ENCODE results near the gene EYA4. TPM values are rescaled to one million over a fixed set of nuclear protein-coding genes. Genes with fewer than 3 reads are reported as not detected.

The EYA4 gene
- total RNA-seq, 4 donors from 2014 or later: 0.09 to 1.1 (median 0.61) TPM

DNA sequence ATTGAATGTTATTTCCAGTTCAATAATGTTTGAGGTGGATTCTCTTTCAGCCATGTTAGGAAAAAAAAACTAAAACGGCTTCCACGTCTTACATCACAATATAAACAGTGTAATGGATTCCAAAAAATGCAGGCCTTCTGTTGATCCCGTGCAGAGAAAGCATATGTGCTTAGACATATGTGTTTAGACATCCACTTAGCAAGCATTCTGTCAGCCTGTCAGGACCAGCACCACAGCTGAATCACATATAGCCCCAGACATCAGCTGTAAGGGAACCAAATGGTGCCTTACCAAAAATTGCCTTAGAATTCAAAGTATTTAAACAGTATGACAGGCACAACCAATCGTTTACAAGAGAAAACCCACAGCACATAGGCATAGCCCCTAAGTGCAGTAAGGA lies 304.9 kb downstream of the EYA4 start:
- H3K4me3 ChIP-seq: no peak overlapping the region
- TF ChIP-seq POLR2A (IDR thresholded peaks at IDR 0.05): no peak
- TF ChIP-seq, protein P1, sequence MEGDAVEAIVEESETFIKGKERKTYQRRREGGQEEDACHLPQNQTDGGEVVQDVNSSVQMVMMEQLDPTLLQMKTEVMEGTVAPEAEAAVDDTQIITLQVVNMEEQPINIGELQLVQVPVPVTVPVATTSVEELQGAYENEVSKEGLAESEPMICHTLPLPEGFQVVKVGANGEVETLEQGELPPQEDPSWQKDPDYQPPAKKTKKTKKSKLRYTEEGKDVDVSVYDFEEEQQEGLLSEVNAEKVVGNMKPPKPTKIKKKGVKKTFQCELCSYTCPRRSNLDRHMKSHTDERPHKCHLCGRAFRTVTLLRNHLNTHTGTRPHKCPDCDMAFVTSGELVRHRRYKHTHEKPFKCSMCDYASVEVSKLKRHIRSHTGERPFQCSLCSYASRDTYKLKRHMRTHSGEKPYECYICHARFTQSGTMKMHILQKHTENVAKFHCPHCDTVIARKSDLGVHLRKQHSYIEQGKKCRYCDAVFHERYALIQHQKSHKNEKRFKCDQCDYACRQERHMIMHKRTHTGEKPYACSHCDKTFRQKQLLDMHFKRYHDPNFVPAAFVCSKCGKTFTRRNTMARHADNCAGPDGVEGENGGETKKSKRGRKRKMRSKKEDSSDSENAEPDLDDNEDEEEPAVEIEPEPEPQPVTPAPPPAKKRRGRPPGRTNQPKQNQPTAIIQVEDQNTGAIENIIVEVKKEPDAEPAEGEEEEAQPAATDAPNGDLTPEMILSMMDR (IDR thresholded peaks at IDR 0.05): no peak
- no peaks in the 10 kb centered on the region for H3K9me3 ChIP-seq
- 38 to 52% methylated on average over 4 of the region's 4 CpGs for WGBS, 2 donors
- intact Hi-C loops (cut with DNase I): no loop called here
- H3K27ac ChIP-seq: no peak overlapping the region
- no peak for DNase-seq
- H3K4me1 ChIP-seq: no peaks in the 10 kb centered on the region
- H3K27me3 ChIP-seq: no peaks in the 10 kb centered on the region
- no peaks in the 10 kb centered on the region for H3K36me3 ChIP-seq

DNA sequence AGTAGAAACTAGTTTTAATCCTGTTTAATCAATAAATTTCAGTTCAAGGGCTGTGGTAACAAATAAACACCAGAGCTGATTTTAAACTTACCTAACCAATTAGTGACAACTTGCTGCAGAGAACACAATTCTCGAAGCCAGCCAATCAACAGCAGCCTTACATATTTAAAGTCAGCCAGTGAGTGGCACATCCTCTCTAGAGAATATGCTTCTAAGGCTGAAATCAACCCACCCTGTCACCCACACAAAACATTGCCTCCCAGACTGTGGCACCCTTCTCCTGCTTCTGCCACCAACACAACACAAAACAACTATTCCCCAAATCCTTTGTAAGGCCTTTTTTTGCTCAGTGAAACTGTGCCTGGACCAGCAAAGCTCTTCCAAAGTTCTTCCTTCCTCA lies 306.0 kb downstream of the EYA4 start:
- 80 to 86% methylated on average over 1 of the region's 1 CpG for WGBS, 2 donors
- intact Hi-C loops (cut with DNase I): no loop called here

DNA sequence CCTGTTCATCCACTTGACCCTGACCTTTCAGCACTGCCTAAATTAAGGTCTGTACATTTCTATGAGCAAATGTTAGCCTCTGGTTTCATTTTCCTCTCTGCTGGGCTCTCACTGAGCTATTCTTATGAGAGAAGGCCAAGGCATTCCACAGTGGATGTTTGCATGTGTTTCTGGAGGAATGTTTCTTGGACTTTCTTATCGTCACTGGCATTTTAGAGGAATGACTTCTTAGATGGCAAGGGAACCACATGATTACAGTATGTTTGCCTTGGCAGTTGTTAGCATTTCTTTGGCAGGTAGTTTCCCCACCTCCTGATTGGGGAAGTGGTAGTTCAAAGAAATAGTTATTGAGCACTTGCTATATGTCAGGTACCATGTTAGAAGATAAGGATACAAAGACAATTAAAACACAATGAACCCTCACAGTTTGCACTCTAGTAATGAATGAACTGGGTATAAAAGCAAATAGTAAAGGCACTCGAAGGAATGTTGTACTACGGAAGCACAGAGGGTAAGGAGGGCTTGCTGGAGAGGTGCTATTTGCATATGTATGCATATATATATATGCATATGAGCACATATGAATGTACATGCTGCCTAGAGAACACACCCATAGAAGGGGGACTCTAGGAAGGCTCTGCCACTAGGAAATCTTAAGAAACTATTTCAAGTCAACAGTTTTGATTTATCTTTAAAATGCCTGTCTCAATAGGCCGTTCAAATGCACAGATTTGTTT lies 307.4 kb downstream of the EYA4 start:
- TF ChIP-seq POLR2A (IDR thresholded peaks at IDR 0.05): no peak
- TF ChIP-seq, protein P1 (IDR thresholded peaks at IDR 0.05): no peak
- Histone ChIP-seq H3K9me3 (no peaks in the 10 kb centered on the region), H3K27me3 (no peaks in the 10 kb centered on the region), H3K36me3 (no peaks in the 10 kb centered on the region), H3K4me1 (peaks cover 0 to 5% (median 0%) of the 10 kb centered on the region in 3 donors), H3K27ac (no peak overlapping the region), H3K4me3 (no peak overlapping the region)
- DNase-seq: no peak
- intact Hi-C loops (cut with DNase I): no loop called here
- 50 to 53% methylated on average over 4 of the region's 4 CpGs for WGBS, 2 donors

More for the DNA sequence above, 306.0 kb downstream of the EYA4 start:
- Histone ChIP-seq H3K4me1 (peaks cover 0 to 5% (median 0%) of the 10 kb centered on the region in 3 donors), H3K36me3 (no peaks in the 10 kb centered on the region), H3K27me3 (no peaks in the 10 kb centered on the region), H3K9me3 (no peaks in the 10 kb centered on the region), H3K27ac (no peak overlapping the region), H3K4me3 (no peak overlapping the region)
- DNase-seq: no peak
- TF ChIP-seq POLR2A (IDR thresholded peaks at IDR 0.05): no peak
- TF ChIP-seq, protein P1 (IDR thresholded peaks at IDR 0.05): no peak

GRCh38 chr6:133549371-133549801 lies 308.2 kb downstream of the EYA4 start:
- H3K27ac ChIP-seq: no peak overlapping the region
- intact Hi-C loops (cut with DNase I): no loop called here
- no peak overlapping the region for H3K4me3 ChIP-seq
- no peaks in the 10 kb centered on the region for H3K36me3 ChIP-seq
- peaks cover 0 to 5% (median 0%) of the 10 kb centered on the region in 3 donors for H3K4me1 ChIP-seq
- no peaks in the 10 kb centered on the region for H3K27me3 ChIP-seq
- TF ChIP-seq, protein P1 (IDR thresholded peaks at IDR 0.05): no peak
- TF ChIP-seq POLR2A (IDR thresholded peaks at IDR 0.05): no peak
- 53 to 63% methylated on average over 3 to 4 of the region's 4 CpGs for WGBS, 2 donors
- H3K9me3 ChIP-seq: no peaks in the 10 kb centered on the region
- no peak for DNase-seq

DNA sequence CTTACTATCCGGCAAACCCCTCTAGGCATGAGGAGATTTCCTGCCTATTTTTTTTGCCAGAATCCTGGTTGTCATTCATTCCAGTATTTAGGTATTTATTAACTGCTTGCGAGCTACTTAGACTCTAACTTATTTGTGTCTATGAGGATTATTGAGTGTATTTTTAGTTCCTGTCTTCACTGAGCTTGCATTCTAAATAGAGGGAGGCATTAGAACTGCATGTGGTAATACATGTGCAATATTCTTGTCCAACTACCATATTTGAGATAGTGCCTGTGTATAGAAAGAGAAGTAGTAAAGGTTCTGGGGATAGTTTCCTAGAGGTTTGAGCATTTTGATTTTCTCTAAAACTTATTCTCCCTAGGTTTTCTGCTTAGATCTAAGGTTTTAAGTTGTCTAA lies 308.9 kb downstream of the EYA4 start:
- intact Hi-C loops (cut with DNase I): no loop called here
- WGBS, 2 donors: 65 to 68% methylated on average over 2 of the region's 2 CpGs
- peaks cover 0 to 5% (median 0%) of the 10 kb centered on the region in 3 donors for H3K4me1 ChIP-seq
- no peaks in the 10 kb centered on the region for H3K36me3 ChIP-seq
- no peak overlapping the region for H3K27ac ChIP-seq
- H3K9me3 ChIP-seq: no peaks in the 10 kb centered on the region
- no peak for DNase-seq
- H3K4me3 ChIP-seq: no peak overlapping the region
- no peaks in the 10 kb centered on the region for H3K27me3 ChIP-seq
- TF ChIP-seq POLR2A (IDR thresholded peaks at IDR 0.05): no peak
- TF ChIP-seq, protein P1 (IDR thresholded peaks at IDR 0.05): no peak

Data from esophagus squamous epithelium (tissue), 5 donors.